ENCODE results near the gene BRF1.

DNA sequence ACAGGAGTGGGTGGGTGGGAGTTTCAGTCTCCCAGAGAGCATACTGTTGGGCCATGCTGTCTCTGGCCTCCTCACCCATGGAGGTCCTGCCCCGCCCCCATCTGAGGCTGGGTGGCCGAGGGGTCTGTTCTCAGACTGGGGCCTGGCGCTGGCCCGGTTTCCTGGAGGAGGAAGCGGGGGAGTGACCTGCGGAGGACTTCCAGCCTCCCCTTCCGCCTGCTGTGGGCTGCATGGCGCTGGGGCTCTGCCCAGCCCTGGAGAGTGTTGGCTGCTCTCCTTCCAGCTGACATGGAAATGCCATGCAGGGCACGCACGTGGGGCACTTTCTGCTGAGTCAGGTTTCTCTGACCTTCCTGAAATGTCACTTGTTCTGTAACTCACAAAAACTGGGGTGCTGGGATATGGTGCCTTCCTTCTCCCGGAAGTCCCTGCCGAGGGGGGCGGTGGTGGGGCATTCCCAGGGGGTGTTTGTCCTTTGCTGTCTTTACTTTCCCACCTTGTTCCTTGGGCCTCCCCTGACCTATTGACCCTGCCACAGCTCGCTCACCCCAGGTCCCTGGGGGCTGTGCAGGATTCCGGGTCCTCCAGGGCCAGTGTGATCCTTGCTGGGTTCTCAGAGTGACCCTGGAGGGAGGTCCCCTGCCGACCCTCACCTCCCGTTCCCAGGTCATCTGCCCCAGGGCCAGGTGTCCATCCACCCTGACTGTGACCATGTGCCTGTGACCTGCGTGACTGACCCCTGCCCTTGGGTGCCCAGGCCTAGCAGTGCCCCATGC lies 37.4 kb upstream of the BRF1 start:
- no peak for TF ChIP-seq CTCF (IDR thresholded peaks at IDR 0.05 in 2 of 3, conservative IDR thresholded peaks at IDR 0.05 in 1 of 3; ENCODE audit: borderline replicate concordance in 1 of 3, insufficient read depth in 1 of 3, low read depth in 2 of 3, low read length in 2 of 3)
- no peak for TF ChIP-seq POLR2A (IDR thresholded peaks at IDR 0.05; ENCODE audit: borderline replicate concordance, extremely low read depth, insufficient read depth, insufficient read length)
- TF ChIP-seq EZH2 (IDR thresholded peaks at IDR 0.05): no peak
- TF ChIP-seq TCF7L2 (IDR thresholded peaks at IDR 0.05; ENCODE audit: borderline replicate concordance, extremely low read depth, insufficient read depth, insufficient read length): no peak
- no peak for TF ChIP-seq SIN3A (IDR thresholded peaks at IDR 0.05; ENCODE audit: low read depth)

All from HCT116 (cell line).